ENCODE results near the gene NENF.

The NENF gene

DNA sequence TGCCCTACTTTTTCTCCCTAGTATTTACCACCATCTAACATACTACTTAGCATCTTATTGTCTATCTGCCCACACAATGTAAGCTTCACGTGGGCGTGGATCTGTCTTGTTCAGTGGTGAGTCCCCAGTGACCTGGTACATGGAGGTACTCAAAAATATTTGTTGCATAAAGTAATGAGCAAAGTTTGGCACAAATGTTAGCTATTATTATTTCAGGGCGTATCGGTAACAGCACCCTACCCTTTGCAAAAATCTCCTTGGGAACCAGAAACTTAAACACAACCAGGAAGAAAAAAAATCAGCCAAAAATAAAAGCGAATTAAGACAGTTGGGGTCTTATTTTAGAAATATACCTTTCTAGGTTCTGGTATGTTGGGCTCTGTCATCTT is 454 bp upstream of the NENF start:
- DNase-seq: no peak

DNA sequence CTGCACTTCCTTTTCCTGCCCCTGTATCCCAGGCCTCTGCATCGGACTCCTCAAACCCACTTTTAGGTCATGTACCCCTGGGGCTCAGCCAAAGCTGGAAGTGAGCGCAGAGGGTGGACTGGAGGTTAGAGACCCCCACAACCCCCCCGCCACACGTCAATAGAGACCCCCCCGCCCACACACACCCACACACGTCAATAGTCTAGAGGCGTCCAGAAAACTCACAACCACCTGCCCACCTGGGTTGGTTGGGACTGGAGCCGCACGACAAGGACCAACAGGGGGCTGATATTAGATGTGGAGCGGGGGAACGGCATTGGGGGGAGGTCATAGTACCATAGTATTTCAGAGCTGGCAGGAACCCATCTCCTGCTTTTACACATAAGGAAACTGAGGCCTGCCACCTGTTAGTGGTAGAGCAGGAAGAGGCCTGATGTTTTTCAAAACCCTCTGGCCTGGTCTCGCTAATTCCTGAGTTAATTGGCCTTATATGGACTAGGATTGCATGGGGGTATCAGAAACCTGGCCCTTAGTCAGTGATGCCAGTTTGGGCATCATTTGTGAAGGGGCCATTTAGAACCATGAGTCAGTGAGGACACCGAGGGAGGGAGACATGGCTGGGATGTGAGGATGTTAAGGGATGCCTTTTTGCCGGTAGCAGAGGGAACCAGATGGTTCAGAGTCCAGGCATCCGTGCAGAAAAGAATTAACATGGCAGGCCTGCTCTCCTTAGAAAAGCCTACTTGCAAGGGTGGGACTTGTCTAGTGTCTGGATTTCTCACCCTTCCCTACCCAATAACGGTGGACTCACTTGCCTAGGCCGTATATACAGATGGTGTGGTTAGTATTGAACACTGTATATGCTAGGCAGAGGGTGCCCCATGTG is 1.1 kb downstream of the NENF start:
- DNase-seq: no peak

DNA sequence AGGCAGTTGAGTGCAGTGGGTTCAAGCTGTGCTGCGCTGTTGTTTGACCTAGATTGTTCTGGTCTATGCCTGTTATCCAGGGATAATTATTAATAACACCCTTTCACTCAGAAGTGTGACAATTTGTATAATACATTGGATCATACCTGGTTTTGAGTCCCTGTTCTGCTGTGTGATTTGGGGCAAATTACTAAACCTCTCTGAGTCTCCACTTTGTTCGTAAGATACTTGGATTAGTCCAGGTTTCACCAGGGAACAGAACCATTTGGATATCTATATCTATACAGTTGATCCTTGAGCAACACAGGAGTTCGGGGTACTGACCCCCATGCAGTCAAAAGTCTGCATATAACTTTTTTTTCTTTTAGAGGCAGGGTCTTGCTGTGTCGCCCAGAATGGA is 2.3 kb downstream of the NENF start:
- no peak for DNase-seq

- DNase-seq: no peak
Observed at GRCh38 chr1:212437179-212437798, 4.6 kb downstream of the NENF start.

- no peak for DNase-seq
Observed at GRCh38 chr1:212438831-212439237, 6.1 kb downstream of the NENF start.

DNA sequence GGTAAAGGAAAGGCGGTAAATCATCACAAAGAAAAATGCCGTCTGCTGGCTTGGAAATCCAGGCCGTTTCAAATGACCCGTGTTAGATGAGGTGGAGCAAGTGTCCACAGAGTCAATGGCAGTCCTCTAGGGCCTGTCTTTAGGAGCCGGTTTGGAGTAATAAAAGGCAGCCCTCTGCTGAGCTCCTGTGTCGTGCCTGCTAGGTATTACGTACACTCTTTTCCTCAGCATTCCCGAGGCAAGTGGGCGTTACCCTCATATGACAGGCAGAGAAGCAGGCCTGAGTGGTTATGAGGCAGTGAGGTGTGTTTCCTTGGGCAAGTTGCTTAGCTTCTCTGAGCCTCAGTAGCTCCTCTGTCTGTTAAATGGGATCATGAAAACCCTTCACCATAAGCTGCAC is 7.7 kb downstream of the NENF start:
- DNase-seq: no peak

DNA sequence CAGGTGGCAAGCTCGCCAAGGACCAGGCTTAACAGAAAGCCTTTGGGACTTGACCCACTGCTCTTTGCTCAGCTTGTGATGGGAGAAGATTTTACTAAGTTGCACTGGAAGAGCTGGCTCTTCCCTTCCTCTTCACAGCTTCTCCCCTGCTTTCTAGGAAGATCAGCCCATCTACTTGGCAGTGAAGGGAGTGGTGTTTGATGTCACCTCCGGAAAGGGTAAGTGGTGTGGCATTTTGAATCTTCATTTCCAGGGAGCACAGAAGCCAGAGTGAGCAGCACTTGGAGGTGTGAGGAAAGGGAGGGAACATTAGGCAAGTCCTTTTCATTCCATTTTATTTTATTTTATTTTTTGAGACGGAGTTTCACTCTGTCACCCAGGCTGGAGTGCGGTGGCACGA is 9.7 kb downstream of the NENF start:
- no peak for DNase-seq

- no peak for DNase-seq
Observed at GRCh38 chr1:212446333-212446732, 13.6 kb downstream of the NENF start.

DNA sequence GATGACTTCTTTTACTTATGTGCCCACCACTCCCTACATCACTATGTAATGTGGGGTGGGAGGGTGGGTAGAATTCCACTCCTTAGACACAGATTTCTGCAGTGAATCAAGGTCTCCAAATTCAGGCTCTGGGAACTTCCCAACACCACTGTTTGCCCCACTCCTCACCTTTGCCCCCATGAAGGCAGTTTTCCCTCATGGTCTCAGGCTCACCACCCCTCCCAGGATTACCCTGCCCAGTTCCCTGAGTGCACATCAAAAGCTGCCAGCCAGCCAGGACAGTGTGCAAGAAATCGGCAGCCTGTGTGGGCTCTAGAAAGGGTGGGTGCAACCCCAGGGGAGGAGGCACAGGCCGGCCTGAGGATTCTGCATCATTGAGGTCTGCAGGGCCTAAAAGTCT is 14.8 kb downstream of the NENF start:
- DNase-seq: no peak

DNA sequence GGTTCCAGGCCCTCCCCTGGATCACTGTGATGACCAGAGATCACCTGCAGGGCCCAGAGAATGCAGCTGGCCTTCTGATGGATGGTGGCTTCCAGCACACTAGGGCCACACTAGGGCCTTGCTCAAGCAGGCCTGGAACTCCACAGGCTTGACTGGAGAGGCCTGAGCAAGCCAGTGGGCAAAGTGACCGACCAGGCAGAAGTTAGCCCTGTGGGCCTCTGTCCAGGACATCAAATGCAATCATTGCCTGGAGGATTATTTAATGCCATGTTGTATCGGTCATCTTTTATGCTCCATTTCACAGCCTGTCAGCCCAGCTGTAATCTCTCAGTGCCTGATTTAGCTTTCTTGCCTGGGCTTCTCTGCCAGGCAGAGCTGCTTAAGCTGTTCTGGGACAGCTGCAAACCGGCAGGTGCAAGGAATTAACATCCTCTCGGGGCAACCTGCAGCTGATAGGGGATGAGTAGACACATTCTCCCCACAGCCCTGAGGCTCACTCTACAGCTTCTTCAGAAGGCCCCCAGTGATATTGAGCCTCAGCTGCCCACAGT is 17.7 kb downstream of the NENF start:
- DNase-seq: peak; percentile 4 to 13

DNA sequence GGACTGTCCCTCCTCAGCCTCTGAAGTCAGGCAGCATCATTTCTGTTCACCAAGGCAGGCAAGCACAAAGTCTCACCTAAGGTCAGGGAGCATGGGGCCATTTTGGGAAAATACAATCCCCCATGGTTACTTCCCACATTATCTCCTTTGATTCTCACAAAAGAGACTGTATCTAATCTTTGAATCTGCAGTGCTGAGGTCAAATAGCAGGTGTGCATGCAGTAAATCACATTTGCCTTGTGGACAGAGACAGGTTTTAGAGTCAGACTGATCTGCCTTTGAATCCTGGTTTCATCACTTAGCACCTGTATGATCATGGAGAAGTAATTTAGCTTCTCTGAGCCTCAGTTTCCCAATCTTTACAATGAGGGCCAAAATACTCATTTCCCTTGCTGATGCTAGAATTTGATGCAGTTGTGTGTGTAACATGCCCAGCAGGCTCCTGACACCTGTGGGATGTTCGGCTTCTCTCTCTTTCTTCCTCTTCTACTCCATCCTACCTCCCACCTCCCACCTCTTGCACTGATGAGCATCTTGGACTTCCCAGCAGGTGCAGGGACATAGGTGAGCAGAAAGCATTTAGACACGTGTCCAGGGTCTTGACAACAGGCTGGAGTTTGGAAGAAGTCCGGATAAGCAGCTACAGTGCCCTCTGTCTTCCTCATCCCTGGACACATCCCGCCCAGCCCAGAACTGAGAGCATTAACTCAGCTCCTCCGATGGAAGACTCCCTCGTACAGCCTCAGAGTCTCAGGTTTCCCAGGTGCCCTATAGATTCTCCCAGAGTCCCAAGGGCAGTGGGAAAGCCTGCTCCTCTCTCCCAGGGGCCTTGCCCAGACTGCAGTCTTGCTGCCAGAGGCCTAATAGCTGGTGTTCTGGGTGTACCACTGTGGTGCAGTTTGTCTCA is 18.9 kb downstream of the NENF start:
- DNase-seq: no peak

DNA sequence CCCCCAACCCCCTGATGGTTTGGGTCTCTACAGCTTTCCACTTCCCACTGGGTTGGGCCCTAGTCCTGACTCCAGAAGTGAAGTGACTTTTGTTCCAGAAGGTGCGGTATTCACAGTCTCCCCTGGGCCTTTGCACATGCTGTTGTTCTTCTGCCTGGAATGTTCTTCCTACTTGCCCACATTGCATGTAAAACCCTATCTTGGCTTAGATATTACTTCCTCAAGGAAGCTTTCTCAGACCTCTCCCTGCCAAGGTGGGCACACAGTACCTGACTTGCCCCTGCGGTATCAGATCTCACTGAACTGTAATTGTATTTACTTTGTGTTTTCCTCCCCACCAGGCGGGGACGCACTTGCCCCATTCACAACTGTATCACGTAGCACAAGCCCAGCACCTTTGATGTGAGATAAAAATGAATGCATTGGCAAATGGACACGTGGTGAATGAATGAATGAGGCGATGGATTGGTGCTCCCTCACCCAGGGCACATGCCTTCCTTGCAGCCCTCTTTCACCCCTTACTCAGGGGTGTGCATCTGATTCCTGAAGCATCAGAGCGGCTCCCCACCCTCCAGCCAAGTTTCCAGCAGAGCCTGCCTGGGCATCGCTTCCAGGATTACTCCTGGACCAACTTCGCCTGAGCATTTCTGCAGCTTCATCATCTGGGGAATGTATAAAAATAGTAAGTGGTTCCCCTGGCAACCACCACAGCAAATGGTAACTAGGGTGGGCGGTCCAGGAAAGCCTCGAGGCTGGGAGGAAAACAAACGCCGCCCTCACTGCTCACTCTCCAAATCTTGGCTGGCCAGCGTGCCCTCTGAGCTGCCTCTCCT is 19.8 kb downstream of the NENF start:
- DNase-seq: no peak

- DNase-seq: no peak
Observed at GRCh38 chr1:212453156-212453857, 20.6 kb downstream of the NENF start.

DNA sequence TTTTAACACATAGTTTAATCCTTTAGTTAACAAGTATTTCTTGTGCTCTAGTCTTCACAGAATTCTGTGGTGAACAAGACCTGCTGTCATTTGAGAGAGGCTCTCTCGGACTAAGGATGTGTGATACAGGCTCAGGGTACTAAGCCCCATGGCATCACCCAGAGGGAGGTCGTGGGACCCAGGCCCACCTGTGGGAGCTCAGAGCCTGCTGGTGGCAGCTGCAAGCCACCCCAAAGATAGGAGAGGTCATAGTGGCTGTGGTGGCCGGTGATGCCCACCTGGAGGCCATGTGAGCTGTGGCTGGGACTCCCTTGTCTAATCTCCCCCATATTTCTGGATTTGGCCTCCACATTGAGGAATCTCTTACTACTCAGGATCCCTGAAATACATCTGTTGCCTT is 22.0 kb downstream of the NENF start:
- no peak for DNase-seq

DNA sequence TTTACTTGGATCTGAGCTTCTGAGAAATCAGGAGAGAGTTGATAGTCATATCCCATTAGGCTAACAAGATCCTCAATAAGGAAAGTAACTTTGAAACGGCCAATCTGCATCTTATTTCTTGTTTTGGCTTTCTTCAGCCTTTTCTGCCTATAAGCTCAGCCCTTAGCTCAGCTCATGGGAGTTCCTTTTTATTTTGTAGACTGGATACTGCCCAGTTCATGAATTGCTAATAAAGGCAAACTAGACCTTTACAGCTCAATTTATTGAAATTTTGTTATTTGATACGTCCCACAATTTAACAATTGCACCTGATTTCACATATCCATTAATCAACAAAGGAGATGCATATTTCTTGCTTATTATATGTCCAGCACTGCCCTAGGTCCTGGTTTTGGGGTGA is 22.7 kb downstream of the NENF start:
- no peak for DNase-seq

- peak; percentile 29 to 50 for DNase-seq
Observed at GRCh38 chr1:212455803-212456528, 23.2 kb downstream of the NENF start.

GRCh38 chr1:212457740-212458338 is 25.1 kb downstream of the NENF start:
- DNase-seq: no peak

- DNase-seq: no peak
Observed at GRCh38 chr1:212458817-212459216, 26.1 kb downstream of the NENF start.

GRCh38 chr1:212459656-212460055 is 26.9 kb downstream of the NENF start:
- DNase-seq: no peak

GRCh38 chr1:212460376-212460775 is 27.7 kb downstream of the NENF start:
- DNase-seq: no peak
